ENCODE data around the gene CMTM2.
A peak's percentile ranks its signal among the peaks of the same experiment; 100 is the strongest.
"Not testable (repeated sequence)": the region's sequence is repeated elsewhere in the genome, so short reads cannot be mapped to it uniquely, and the experiment has no call there.

Gene CMTM2

DNA sequence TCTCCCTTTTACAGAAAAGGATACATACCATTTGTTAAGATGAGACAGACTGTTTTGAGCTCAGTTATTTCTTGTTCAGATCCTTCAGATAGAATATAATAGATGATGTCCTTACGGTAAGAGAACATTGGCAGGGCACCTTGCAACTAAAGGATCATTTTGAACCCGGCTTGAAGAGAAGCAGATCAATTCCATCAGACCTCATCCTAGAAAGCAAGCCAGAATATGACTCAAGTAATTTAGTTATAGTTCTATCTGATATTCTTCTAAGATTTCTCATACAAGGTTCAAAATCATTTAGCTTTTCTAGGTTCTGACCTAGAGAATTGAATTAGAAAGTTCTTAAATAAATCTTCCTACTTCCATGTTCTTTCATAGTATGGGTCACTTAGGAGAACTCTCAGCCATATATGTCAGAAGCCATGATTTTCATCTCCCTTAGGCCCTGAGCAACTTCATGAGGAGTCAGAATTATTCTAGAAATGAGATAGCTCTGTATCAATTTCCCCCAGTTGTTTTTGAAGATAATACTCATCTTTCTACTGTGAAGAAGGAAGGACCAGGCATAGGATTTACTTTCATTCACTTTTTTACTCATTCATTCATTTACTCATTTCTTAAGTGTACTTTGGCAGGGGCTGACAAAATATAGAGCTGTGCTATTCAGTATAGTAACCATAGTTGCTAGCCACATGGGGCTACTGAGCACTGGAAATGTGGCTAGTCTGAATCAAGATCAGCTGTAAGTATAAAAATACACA is 15.5 kb upstream of the CMTM2 start:
- peak overlapping the region; percentile 96 for H3K27ac Mint-ChIP-seq
- DNase-seq, result no peak
- H3K4me3 Mint-ChIP-seq, result no peak overlapping the region
- no peaks in the 10 kb centered on the region for H3K27me3 Mint-ChIP-seq
- H3K4me1 Mint-ChIP-seq (ENCODE audit: low read depth), result peaks cover 72% of the 10 kb centered on the region
- no peaks in the 10 kb centered on the region for H3K9me3 Mint-ChIP-seq
- peaks cover 88% of the 10 kb centered on the region for H3K36me3 Mint-ChIP-seq (ENCODE audit: low read depth)

DNA sequence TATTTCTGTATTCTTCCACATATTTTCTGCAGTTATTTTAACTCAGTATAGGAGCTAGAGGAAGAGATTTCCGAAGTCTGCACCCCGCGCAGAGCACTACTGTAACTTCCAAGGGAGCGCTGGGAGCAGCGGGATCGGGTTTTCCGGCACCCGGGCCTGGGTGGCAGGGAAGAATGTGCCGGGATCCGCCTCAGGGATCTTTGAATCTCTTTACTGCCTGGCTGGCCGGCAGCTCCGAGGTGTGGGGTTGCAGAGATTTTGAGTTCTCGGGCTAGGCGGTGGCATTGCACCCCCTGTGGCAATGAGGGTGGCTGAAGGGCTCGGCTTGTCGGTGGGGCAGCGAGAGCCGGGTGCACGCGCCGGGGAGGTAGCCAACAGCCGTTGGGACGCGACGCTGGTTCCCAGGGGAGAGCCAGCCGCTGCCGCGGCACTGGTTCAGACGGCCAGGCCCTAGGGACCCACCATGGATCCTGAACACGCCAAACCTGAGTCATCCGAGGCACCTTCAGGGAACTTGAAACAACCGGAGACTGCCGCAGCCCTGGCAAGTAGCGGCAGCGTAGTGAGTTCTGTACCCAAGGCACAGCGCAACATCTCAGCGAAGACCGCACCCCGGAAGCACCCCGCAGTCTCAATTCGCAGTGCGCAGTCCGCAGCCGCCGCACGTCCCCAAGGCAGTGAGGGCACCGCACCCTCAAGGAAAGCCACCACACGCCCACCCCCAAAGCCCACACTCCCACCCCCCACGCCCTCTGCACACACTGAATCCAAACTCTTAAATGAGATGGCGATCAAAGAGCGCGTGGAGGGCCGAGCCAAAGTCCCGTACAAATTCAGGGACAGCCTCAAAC is 13.0 kb upstream of the CMTM2 start, which contains the start of gene CMTM1:
CMTM1 (plus strand) TSS at position 389 of the 851 bp plus-strand sequence; CDS start at position 464, 75 bp downstream.
- no peaks in the 10 kb centered on the region for H3K27me3 Mint-ChIP-seq
- no peak for DNase-seq
- peak within 1 kb of the TSS; percentile 96 for H3K27ac Mint-ChIP-seq
- no peak within 1 kb of the TSS for H3K4me3 Mint-ChIP-seq
- peaks cover 61% of the 10 kb centered on the region for H3K4me1 Mint-ChIP-seq (ENCODE audit: low read depth)
- H3K9me3 Mint-ChIP-seq, result no peaks in the 10 kb centered on the region
- H3K36me3 Mint-ChIP-seq (ENCODE audit: low read depth), result peaks cover 75% of the 10 kb centered on the region

GRCh38 chr16:66567270-66567669 is 12.0 kb upstream of the CMTM2 start:
- not testable (repeated sequence) for H3K27me3 Mint-ChIP-seq, DNase-seq, H3K9me3 Mint-ChIP-seq, H3K4me3 Mint-ChIP-seq
- H3K27ac Mint-ChIP-seq, result peak overlapping the region; percentile 44
- H3K4me1 Mint-ChIP-seq (ENCODE audit: low read depth), result peaks cover 55% of the 10 kb centered on the region
- peaks cover 71% of the 10 kb centered on the region for H3K36me3 Mint-ChIP-seq (ENCODE audit: low read depth)

- Mint-ChIP-seq H3K9me3 (no peaks in the 10 kb centered on the region), H3K27me3 (no peaks in the 10 kb centered on the region), H3K4me1 (ENCODE audit: low read depth) (peaks cover 45% of the 10 kb centered on the region), H3K27ac (no peak overlapping the region), H3K4me3 (no peak overlapping the region), H3K36me3 (ENCODE audit: low read depth) (peaks cover 60% of the 10 kb centered on the region)
- DNase-seq, result no peak
Measured at GRCh38 chr16:66568355-66568754, 10.9 kb upstream of the CMTM2 start.

DNA sequence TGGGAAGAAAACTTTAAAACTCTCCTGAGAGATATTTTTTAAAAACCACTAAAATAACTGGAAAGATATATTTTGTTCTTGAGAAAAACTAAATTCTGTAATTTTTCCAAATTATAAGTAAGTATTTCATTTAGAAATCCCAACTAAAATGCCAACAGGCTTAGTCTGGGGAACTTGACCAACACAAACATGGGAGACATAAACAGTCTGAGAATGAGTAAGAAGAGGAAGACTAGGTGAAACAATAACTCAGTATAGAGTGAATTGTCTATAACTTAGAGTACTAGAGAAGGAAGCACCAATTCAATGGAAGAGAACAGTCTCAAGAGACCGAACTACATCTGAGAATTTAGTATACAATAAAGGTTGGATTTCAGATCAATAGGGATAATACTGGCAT is 10.1 kb upstream of the CMTM2 start:
- peaks cover 52% of the 10 kb centered on the region for H3K36me3 Mint-ChIP-seq (ENCODE audit: low read depth)
- no peaks in the 10 kb centered on the region for H3K27me3 Mint-ChIP-seq
- peaks cover 37% of the 10 kb centered on the region for H3K4me1 Mint-ChIP-seq (ENCODE audit: low read depth)
- DNase-seq, result no peak
- no peak overlapping the region for H3K4me3 Mint-ChIP-seq
- H3K27ac Mint-ChIP-seq, result no peak overlapping the region
- no peaks in the 10 kb centered on the region for H3K9me3 Mint-ChIP-seq

GRCh38 chr16:66569827-66570405 is 9.3 kb upstream of the CMTM2 start:
- peaks cover 46% of the 10 kb centered on the region for H3K36me3 Mint-ChIP-seq (ENCODE audit: low read depth)
- no peak for DNase-seq
- H3K4me1 Mint-ChIP-seq (ENCODE audit: low read depth), result peaks cover 31% of the 10 kb centered on the region
- no peaks in the 10 kb centered on the region for H3K9me3 Mint-ChIP-seq
- no peaks in the 10 kb centered on the region for H3K27me3 Mint-ChIP-seq
- H3K4me3 Mint-ChIP-seq, result no peak overlapping the region
- no peak overlapping the region for H3K27ac Mint-ChIP-seq

GRCh38 chr16:66572356-66572755 is 6.9 kb upstream of the CMTM2 start:
- Mint-ChIP-seq H3K27ac (no peak overlapping the region), H3K36me3 (ENCODE audit: low read depth) (peaks cover 21% of the 10 kb centered on the region), H3K9me3 (no peaks in the 10 kb centered on the region), H3K4me3 (no peak overlapping the region), H3K27me3 (peaks cover 1% of the 10 kb centered on the region), H3K4me1 (ENCODE audit: low read depth) (peaks cover 22% of the 10 kb centered on the region)
- no peak for DNase-seq

DNA sequence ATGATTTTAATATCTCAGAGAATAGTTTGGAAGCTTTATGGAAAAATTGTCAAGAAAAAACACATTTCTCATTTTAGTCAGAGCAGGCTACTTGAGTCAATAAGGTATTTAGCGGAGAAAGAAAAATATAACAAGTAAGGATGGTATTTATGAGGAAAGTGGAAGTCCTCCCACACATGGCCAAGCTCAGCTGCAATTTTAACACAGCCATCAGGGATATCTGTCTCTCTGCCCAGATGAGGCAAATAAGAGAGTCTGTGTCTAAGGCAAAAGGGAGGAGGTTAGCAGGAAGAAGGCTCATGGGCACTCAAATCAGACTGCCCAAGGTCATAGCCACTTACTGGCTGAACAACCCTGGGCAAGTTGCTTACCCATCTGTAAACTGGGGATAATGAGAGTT is 5.2 kb upstream of the CMTM2 start:
- DNase-seq, result no peak
- peaks cover 22% of the 10 kb centered on the region for H3K4me1 Mint-ChIP-seq (ENCODE audit: low read depth)
- H3K4me3 Mint-ChIP-seq, result no peak overlapping the region
- peaks cover 13% of the 10 kb centered on the region for H3K36me3 Mint-ChIP-seq (ENCODE audit: low read depth)
- H3K27ac Mint-ChIP-seq, result no peak overlapping the region
- peaks cover 17% of the 10 kb centered on the region for H3K27me3 Mint-ChIP-seq
- no peaks in the 10 kb centered on the region for H3K9me3 Mint-ChIP-seq

- Mint-ChIP-seq H3K4me3 (no peak overlapping the region), H3K27me3 (peaks cover 22% of the 10 kb centered on the region), H3K27ac (no peak overlapping the region), H3K9me3 (no peaks in the 10 kb centered on the region), H3K36me3 (ENCODE audit: low read depth) (peaks cover 11% of the 10 kb centered on the region), H3K4me1 (ENCODE audit: low read depth) (peaks cover 22% of the 10 kb centered on the region)
- DNase-seq, result no peak
Measured at GRCh38 chr16:66574531-66574930, 4.7 kb upstream of the CMTM2 start.

GRCh38 chr16:66575060-66575459 is 4.2 kb upstream of the CMTM2 start:
- Mint-ChIP-seq H3K27ac (no peak overlapping the region), H3K27me3 (peaks cover 27% of the 10 kb centered on the region), H3K4me3 (no peak overlapping the region), H3K4me1 (ENCODE audit: low read depth) (peaks cover 22% of the 10 kb centered on the region), H3K36me3 (ENCODE audit: low read depth) (peaks cover 9% of the 10 kb centered on the region), H3K9me3 (no peaks in the 10 kb centered on the region)
- DNase-seq, result no peak

- Mint-ChIP-seq H3K27me3 (peaks cover 39% of the 10 kb centered on the region), H3K9me3 (no peaks in the 10 kb centered on the region), H3K4me1 (ENCODE audit: low read depth) (peaks cover 21% of the 10 kb centered on the region), H3K36me3 (ENCODE audit: low read depth) (peaks cover 4% of the 10 kb centered on the region), H3K27ac (no peak overlapping the region), H3K4me3 (no peak overlapping the region)
- no peak for DNase-seq
Measured at GRCh38 chr16:66576296-66576695, 3.0 kb upstream of the CMTM2 start.

GRCh38 chr16:66580605-66581209 is 1.4 kb downstream of the CMTM2 start:
- no peak overlapping the region for H3K27ac Mint-ChIP-seq
- DNase-seq, result no peak
- peaks cover 21% of the 10 kb centered on the region for H3K4me1 Mint-ChIP-seq (ENCODE audit: low read depth)
- no peak overlapping the region for H3K4me3 Mint-ChIP-seq
- H3K27me3 Mint-ChIP-seq, result peaks cover 40% of the 10 kb centered on the region
- no peaks in the 10 kb centered on the region for H3K9me3 Mint-ChIP-seq
- no peaks in the 10 kb centered on the region for H3K36me3 Mint-ChIP-seq (ENCODE audit: low read depth)

GRCh38 chr16:66581246-66581952 is 2.1 kb downstream of the CMTM2 start:
- Mint-ChIP-seq H3K27me3 (peaks cover 40% of the 10 kb centered on the region), H3K4me1 (ENCODE audit: low read depth) (peaks cover 21% of the 10 kb centered on the region), H3K4me3 (no peak overlapping the region), H3K27ac (no peak overlapping the region), H3K36me3 (ENCODE audit: low read depth) (no peaks in the 10 kb centered on the region), H3K9me3 (no peaks in the 10 kb centered on the region)
- DNase-seq, result no peak

Measured in activated T-cell treated with anti-CD3 and anti-CD28 coated beads, Interleukin-2, amount 50 U/mL, for 24 hours (primary cell).